GM23338 (cell line): Measurements from ENCODE around the gene ALDH1A1. TPM values are rescaled to one million over a fixed set of nuclear protein-coding genes. Genes with fewer than 3 reads are reported as not detected.

ENCODE experiments used
- ATAC-seq: fragments of 200-7000 bp; cut with Tn5 transposase; 3 replicates; pipeline ENCODE4 v1.9.1; 2020
- DNase-seq: peaks from one replicate; pipeline ENCODE4 v3.0.0-alpha.2; 2015; ENCODE audit warnings: low spot score
- H2AFZ ChIP-seq: fragments of 200-600 bp; sonication (generic); 2 replicates; pipeline ENCODE4 v1.8.0; 2016; ENCODE audit warnings: antibody characterized with exemption, mild to moderate bottlenecking, moderate library complexity
- H3F3A ChIP-seq: fragments of 200-600 bp; sonication (generic); replicated peaks from 2 replicates; pipeline ENCODE4 v1.8.0; 2017; ENCODE audit warnings: antibody characterized with exemption, mixed run types, low read depth
- H3K27ac ChIP-seq: fragments of 200-600 bp; sonication (generic); 2 replicates; pipeline ENCODE4 v1.6.1; 2016; ENCODE audit warnings: low read depth
- H3K27me3 ChIP-seq: fragments of 200-600 bp; sonication (generic); 2 replicates; pipeline ENCODE4 v1.8.0; 2016; ENCODE audit warnings: mild to moderate bottlenecking, mixed run types, moderate library complexity; ENCODE audit not compliant: insufficient read depth
- H3K36me3 ChIP-seq: fragments of 200-600 bp; sonication (generic); 2 replicates; pipeline ENCODE4 v1.8.0; 2016; ENCODE audit warnings: mild to moderate bottlenecking; ENCODE audit not compliant: insufficient read depth
- H3K4me1 ChIP-seq: fragments of 200-600 bp; sonication (generic); 2 replicates; pipeline ENCODE4 v1.8.0; 2016; ENCODE audit warnings: mild to moderate bottlenecking, moderate library complexity; ENCODE audit not compliant: insufficient read depth
- H3K4me2 ChIP-seq: fragments of 200-600 bp; sonication (generic); 2 replicates; pipeline ENCODE4 v1.7.1; 2017; ENCODE audit warnings: mixed run types
- H3K4me3 ChIP-seq: fragments of 200-600 bp; sonication (generic); 2 replicates; pipeline ENCODE4 v1.6.1; 2016; ENCODE audit warnings: mixed run types
- H3K79me2 ChIP-seq: fragments of 200-600 bp; sonication (generic); replicated peaks from 2 replicates; pipeline ENCODE4 v1.8.0; 2017; ENCODE audit warnings: mild to moderate bottlenecking; ENCODE audit not compliant: insufficient read depth
- H3K9me2 ChIP-seq: fragments of 200-600 bp; sonication (generic); 2 replicates; pipeline ENCODE4 v1.8.0; 2017; ENCODE audit not compliant: insufficient read depth
- H4K20me1 ChIP-seq: fragments of 200-600 bp; sonication (generic); replicated peaks from 2 replicates; pipeline ENCODE4 v1.8.0; 2017; ENCODE audit warnings: mild to moderate bottlenecking; ENCODE audit not compliant: insufficient read depth
- H3K27ac Mint-ChIP-seq: 2 replicates; pipeline ENCODE4 v1.8.0; 2020; ENCODE audit warnings: inconsistent platforms, mild to moderate bottlenecking, moderate library complexity, mixed read lengths
- H3K27me3 Mint-ChIP-seq: 3 replicates; pipeline ENCODE4 v1.8.0; 2022; ENCODE audit warnings: low read depth, mild to moderate bottlenecking, moderate library complexity, mixed read lengths, inconsistent platforms; ENCODE audit not compliant: insufficient read depth, poor library complexity
- H3K36me3 Mint-ChIP-seq: 3 replicates; pipeline ENCODE4 v1.8.0; 2021; ENCODE audit warnings: low read depth, mild to moderate bottlenecking, inconsistent platforms, moderate library complexity, mixed read lengths
- H3K4me1 Mint-ChIP-seq: 3 replicates; pipeline ENCODE4 v1.8.0; 2020; ENCODE audit warnings: mild to moderate bottlenecking, inconsistent platforms, mixed read lengths
- H3K4me3 Mint-ChIP-seq: 3 replicates; pipeline ENCODE4 v1.8.0; 2021; ENCODE audit warnings: moderate library complexity, mild to moderate bottlenecking, inconsistent platforms, mixed read lengths
- H3K9me3 Mint-ChIP-seq: 3 replicates; pipeline ENCODE4 v1.8.0; 2020; ENCODE audit warnings: moderate library complexity, mild to moderate bottlenecking, inconsistent platforms, mixed read lengths
- CTCF ChIP-seq, 2 experiments: fragments of 200-600 bp in 1 of 2; sonication (generic) in 1 of 2; conservative IDR thresholded peaks; 2 replicates each; pipeline versions ENCODE4 v1.5.1 to v1.6.1; 2016 to 2017; ENCODE audit warnings: antibody characterized with exemption in 2 of 2, low read depth in 2 of 2, mild to moderate bottlenecking in 2 of 2, moderate library complexity in 1 of 2
- EZH2 ChIP-seq: fragments of 200-600 bp; sonication (generic); IDR thresholded peaks from one replicate; pipeline ENCODE4 v1.8.0; 2017; ENCODE audit warnings: antibody characterized with exemption, mild to moderate bottlenecking, low read depth; ENCODE audit not compliant: unreplicated experiment
- EZH2phosphoT487 ChIP-seq: fragments of 200-600 bp; sonication (generic); IDR thresholded peaks from one replicate; pipeline ENCODE4 v1.8.1; 2018; ENCODE audit warnings: antibody characterized with exemption; ENCODE audit not compliant: unreplicated experiment
- JUNB ChIP-seq: IDR thresholded peaks from one replicate; pipeline ENCODE4 v1.6.1; 2016; ENCODE audit warnings: antibody characterized with exemption; ENCODE audit not compliant: unreplicated experiment
- POLR2AphosphoS5 ChIP-seq: IDR thresholded peaks from 2 replicates; pipeline ENCODE4 v1.6.1; 2016; ENCODE audit warnings: antibody characterized with exemption, low read depth
- REST ChIP-seq: IDR thresholded peaks from one replicate; pipeline ENCODE4 v1.6.1; 2018; ENCODE audit warnings: antibody characterized with exemption; ENCODE audit not compliant: unreplicated experiment
- STAT1 ChIP-seq: IDR thresholded peaks from one replicate; pipeline ENCODE4 v1.6.1; 2016; ENCODE audit warnings: antibody characterized with exemption; ENCODE audit not compliant: unreplicated experiment
- ZNF331 ChIP-seq: fragments of 250-450 bp; sonication (Bioruptor Pico); IDR thresholded peaks from 2 replicates; pipeline ENCODE4 v1.5.0; 2020; ENCODE audit warnings: low read depth, mild to moderate bottlenecking, moderate library complexity
- polyA plus RNA-seq: library from polyadenylated mRNA; unstranded; fragments of >200 nt; fragmentation: Nextera tagmentation; extraction: Ambion mirVana; gene quantifications from 2 replicates; pipeline ENCODE4 v1.2.1, GENCODE V29; 2016
- total RNA-seq: library from RNA; depleted of rRNA; stranded (reverse); fragments of >200 nt; shearing (Covaris generic); gene quantifications from 2 replicates; pipeline ENCODE4 v1.2.3, GENCODE V29; 2014
- TF ChIP-seq, protein P1 (sequence below): IDR thresholded peaks from 2 replicates; pipeline ENCODE4 v1.6.1; 2016; ENCODE audit warnings: antibody characterized with exemption

The ALDH1A1 gene
- total and polyA plus RNA-seq, 2 experiments from 2014 or later: 2.1 to 3.4 TPM

GRCh38 chr9:72893437-72893836 lies 59.4 kb downstream of the ALDH1A1 start (continued):
- TF ChIP-seq REST (no peak), EZH2 (no peak), ZNF331 (CRISPR knock-in tag) (no peak)
- TF ChIP-seq, protein P1, sequence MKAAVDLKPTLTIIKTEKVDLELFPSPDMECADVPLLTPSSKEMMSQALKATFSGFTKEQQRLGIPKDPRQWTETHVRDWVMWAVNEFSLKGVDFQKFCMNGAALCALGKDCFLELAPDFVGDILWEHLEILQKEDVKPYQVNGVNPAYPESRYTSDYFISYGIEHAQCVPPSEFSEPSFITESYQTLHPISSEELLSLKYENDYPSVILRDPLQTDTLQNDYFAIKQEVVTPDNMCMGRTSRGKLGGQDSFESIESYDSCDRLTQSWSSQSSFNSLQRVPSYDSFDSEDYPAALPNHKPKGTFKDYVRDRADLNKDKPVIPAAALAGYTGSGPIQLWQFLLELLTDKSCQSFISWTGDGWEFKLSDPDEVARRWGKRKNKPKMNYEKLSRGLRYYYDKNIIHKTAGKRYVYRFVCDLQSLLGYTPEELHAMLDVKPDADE: no peak

DNA sequence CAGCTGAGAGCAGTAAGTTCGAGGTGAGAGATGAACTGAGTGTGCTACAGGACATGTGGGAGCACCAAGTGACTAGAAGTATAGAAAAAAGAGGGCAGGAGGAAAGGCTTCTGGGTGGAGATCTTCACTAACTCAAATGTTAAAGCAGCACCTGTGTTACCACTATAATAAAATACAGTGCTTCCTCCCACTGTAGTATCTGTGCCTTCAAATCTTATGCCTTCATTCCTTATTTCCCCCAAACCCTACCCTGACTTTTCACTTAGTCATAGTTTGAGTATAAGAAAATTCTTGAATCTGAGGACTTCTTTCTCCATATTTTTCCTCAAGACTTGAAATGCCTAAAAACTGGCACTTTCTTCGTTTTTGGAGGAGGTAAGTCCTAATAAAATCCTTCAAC lies 61.8 kb downstream of the ALDH1A1 start:
- Mint-ChIP-seq H3K36me3 (no peaks in the 10 kb centered on the region), H3K4me1 (no peaks in the 10 kb centered on the region), H3K4me3 (no peak overlapping the region), H3K27ac (no peak overlapping the region), H3K9me3 (peaks cover 8% of the 10 kb centered on the region; the same call in 2 of the 3 replicates), H3K27me3 (peaks cover 2% of the 10 kb centered on the region)
- no peaks in the 10 kb centered on the region for H3K27me3 ChIP-seq
- no peak overlapping the region for H3K27ac ChIP-seq
- no peak overlapping the region for H3K4me2 ChIP-seq
- no peaks in the 10 kb centered on the region for H3F3A ChIP-seq
- no peak overlapping the region for H2AFZ ChIP-seq
- no peaks in the 10 kb centered on the region for H3K79me2 ChIP-seq
- no peaks in the 10 kb centered on the region for H4K20me1 ChIP-seq
- H3K36me3 ChIP-seq: 0 out of 2 replicates have a peak, but pooled peaks cover 3% of the 10 kb centered on the region
- DNase-seq (no peak), ATAC-seq (no peak)
- no peak for TF ChIP-seq CTCF (conservative IDR thresholded peaks at IDR 0.05; ENCODE audit: low read depth in 2 of 2)
- H3K4me1 ChIP-seq: no peaks in the 10 kb centered on the region
- no peak overlapping the region for H3K4me3 ChIP-seq
- H3K9me2 ChIP-seq: peaks cover 2% of the 10 kb centered on the region

DNA sequence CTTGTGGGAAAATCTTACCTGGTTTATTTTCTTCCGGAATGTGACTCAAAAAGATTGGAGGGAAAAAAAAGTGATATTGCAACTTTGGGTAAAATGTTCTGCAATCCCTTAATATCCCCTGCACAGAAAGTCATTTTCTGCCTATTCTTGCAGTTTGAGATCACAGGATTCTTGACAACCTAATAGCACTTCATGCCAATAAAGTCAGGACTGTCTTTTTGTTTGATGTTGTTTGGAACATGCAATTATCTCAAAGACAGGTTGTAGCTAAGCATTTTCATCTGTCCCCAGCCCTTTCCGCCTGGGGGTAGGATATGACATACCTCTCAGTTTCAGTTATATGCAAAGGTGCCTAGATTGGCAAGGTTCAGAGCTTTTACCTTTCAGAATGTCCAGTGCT lies 63.9 kb downstream of the ALDH1A1 start:
- Mint-ChIP-seq H3K9me3 (peaks cover 12% of the 10 kb centered on the region; the same call in 2 of the 3 replicates), H3K36me3 (no peaks in the 10 kb centered on the region), H3K4me1 (no peaks in the 10 kb centered on the region), H3K27ac (no peak overlapping the region), H3K4me3 (no peak overlapping the region), H3K27me3 (no peaks in the 10 kb centered on the region)
- ATAC-seq: no peak
- H3F3A ChIP-seq: no peaks in the 10 kb centered on the region
- 0 out of 2 replicates have a peak, but pooled peaks cover 3% of the 10 kb centered on the region for H3K36me3 ChIP-seq
- no peak overlapping the region for H2AFZ ChIP-seq
- DNase-seq: no peak
- H3K79me2 ChIP-seq: no peaks in the 10 kb centered on the region
- H3K4me1 ChIP-seq: no peaks in the 10 kb centered on the region
- no peak overlapping the region for H3K27ac ChIP-seq
- no peak overlapping the region for H3K4me3 ChIP-seq
- H3K4me2 ChIP-seq: no peak overlapping the region
- peaks cover 2% of the 10 kb centered on the region for H3K9me2 ChIP-seq
- no peaks in the 10 kb centered on the region for H3K27me3 ChIP-seq
- no peaks in the 10 kb centered on the region for H4K20me1 ChIP-seq
- TF ChIP-seq REST (no peak), STAT1 (no peak), EZH2 (no peak), JUNB (no peak), CTCF (conservative IDR thresholded peaks at IDR 0.05; ENCODE audit: low read depth in 2 of 2) (no peak), POLR2AphosphoS5 (no peak), ZNF331 (CRISPR knock-in tag) (no peak), EZH2phosphoT487 (no peak)
